Skeletal muscle satellite cell (primary cell): ENCODE results near the gene TMEM272.

Source experiments
- H3K27me3 ChIP-seq: 2 replicates; pipeline ENCODE4 v1.7.0; 2013; ENCODE audit warnings: low read length; ENCODE audit not compliant: control insufficient read depth, insufficient read depth
- H3K36me3 ChIP-seq: 2 replicates; pipeline ENCODE4 v1.7.0; 2013; ENCODE audit warnings: mild to moderate bottlenecking, control low read depth, low read length; ENCODE audit not compliant: insufficient read depth
- H3K4me1 ChIP-seq: 2 replicates; pipeline ENCODE4 v1.7.0; 2013; ENCODE audit warnings: low read length; ENCODE audit not compliant: control insufficient read depth, insufficient read depth
- H3K4me2 ChIP-seq: 2 replicates; pipeline ENCODE4 v1.7.0; 2013; ENCODE audit warnings: mild to moderate bottlenecking, low read length
- H3K4me3 ChIP-seq: 2 replicates; pipeline ENCODE4 v1.7.0; 2013; ENCODE audit warnings: low read length
- H3K9ac ChIP-seq: 2 replicates; pipeline ENCODE4 v1.7.0; 2013; ENCODE audit warnings: mild to moderate bottlenecking, low read depth, low read length, moderate library complexity
- H3K9me3 ChIP-seq: replicated peaks from 2 replicates; pipeline ENCODE4 v1.7.0; 2013; ENCODE audit warnings: mild to moderate bottlenecking, control low read depth, low read length

The TMEM272 gene

GRCh38 chr13:51823863-51824262 is 21.1 kb downstream of the TMEM272 start:
- H3K4me2 ChIP-seq: no peak overlapping the region
- H3K36me3 ChIP-seq: no peaks in the 10 kb centered on the region
- no peak overlapping the region for H3K9ac ChIP-seq
- H3K4me3 ChIP-seq: no peak overlapping the region
- no peaks in the 10 kb centered on the region for H3K9me3 ChIP-seq
- peaks cover 70% of the 10 kb centered on the region for H3K27me3 ChIP-seq
- no peaks in the 10 kb centered on the region for H3K4me1 ChIP-seq

GRCh38 chr13:51823359-51823758 is 21.6 kb downstream of the TMEM272 start:
- Histone ChIP-seq H3K27me3 (peaks cover 69% of the 10 kb centered on the region), H3K9me3 (no peaks in the 10 kb centered on the region), H3K9ac (no peak overlapping the region), H3K4me2 (no peak overlapping the region), H3K4me1 (no peaks in the 10 kb centered on the region), H3K4me3 (no peak overlapping the region), H3K36me3 (no peaks in the 10 kb centered on the region)

- Histone ChIP-seq H3K27me3 (peaks cover 66% of the 10 kb centered on the region), H3K9me3 (no peaks in the 10 kb centered on the region), H3K36me3 (no peaks in the 10 kb centered on the region), H3K4me2 (no peak overlapping the region), H3K4me3 (no peak overlapping the region), H3K9ac (no peak overlapping the region), H3K4me1 (no peaks in the 10 kb centered on the region)
Measured at GRCh38 chr13:51822106-51822815, 22.7 kb downstream of the TMEM272 start.

DNA sequence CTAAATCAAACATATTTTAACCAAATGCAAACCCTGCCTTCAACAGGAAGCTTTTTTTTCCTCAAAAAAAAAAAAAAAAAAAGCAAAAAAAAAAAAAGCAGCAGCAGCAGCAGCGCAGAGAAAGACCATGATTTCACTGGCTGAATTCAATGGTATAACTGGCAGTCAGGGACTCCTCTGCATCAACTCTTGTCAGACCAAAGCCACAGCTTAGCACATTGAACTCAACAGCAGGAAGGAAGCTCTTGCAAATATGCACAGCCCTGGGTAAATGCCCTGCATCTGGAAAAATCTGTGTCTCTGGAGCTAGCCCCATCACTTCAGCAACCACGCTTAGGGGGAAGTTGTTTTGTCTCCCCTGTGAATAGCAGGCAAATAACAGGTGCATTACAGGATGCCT is 23.4 kb downstream of the TMEM272 start:
- Histone ChIP-seq H3K4me2 (no peak overlapping the region), H3K27me3 (peaks cover 63% of the 10 kb centered on the region), H3K36me3 (no peaks in the 10 kb centered on the region), H3K4me1 (no peaks in the 10 kb centered on the region), H3K9me3 (no peaks in the 10 kb centered on the region), H3K4me3 (no peak overlapping the region), H3K9ac (no peak overlapping the region)

GRCh38 chr13:51820016-51820597 is 24.9 kb downstream of the TMEM272 start:
- H3K4me1 ChIP-seq: no peaks in the 10 kb centered on the region
- no peaks in the 10 kb centered on the region for H3K9me3 ChIP-seq
- peaks cover 68% of the 10 kb centered on the region for H3K27me3 ChIP-seq
- H3K36me3 ChIP-seq: no peaks in the 10 kb centered on the region
- no peak overlapping the region for H3K4me2 ChIP-seq
- H3K4me3 ChIP-seq: no peak overlapping the region
- no peak overlapping the region for H3K9ac ChIP-seq

DNA sequence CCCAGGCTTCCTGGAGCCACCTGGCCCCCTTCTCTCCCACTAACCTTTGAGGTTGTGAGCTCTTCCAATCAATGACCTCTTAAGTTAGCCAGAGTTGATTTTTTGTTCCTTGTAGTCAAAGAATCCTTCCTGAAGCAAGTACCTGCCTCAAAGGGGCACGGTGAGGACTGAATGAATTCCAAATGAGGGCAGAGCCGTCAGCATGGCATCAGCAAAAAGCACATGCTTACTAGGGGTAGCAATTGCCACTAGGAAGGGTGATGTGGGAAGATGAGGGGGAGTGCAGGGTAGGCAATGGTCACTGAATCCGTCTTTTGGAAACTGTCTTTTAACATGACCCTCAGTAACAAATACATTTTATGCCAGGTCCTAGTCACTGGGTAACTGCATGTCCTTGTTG is 25.4 kb downstream of the TMEM272 start:
- Histone ChIP-seq H3K4me3 (no peak overlapping the region), H3K27me3 (peaks cover 68% of the 10 kb centered on the region), H3K36me3 (no peaks in the 10 kb centered on the region), H3K4me1 (peaks cover 4% of the 10 kb centered on the region), H3K4me2 (no peak overlapping the region), H3K9ac (no peak overlapping the region), H3K9me3 (no peaks in the 10 kb centered on the region)

GRCh38 chr13:51818781-51819511 is 26.0 kb downstream of the TMEM272 start:
- H3K27me3 ChIP-seq: peaks cover 68% of the 10 kb centered on the region
- H3K9me3 ChIP-seq: no peaks in the 10 kb centered on the region
- no peaks in the 10 kb centered on the region for H3K36me3 ChIP-seq
- no peak overlapping the region for H3K4me3 ChIP-seq
- H3K4me2 ChIP-seq: no peak overlapping the region
- peaks cover 4% of the 10 kb centered on the region for H3K4me1 ChIP-seq
- H3K9ac ChIP-seq: no peak overlapping the region

- Histone ChIP-seq H3K4me1 (peaks cover 4% of the 10 kb centered on the region), H3K27me3 (peaks cover 68% of the 10 kb centered on the region), H3K36me3 (no peaks in the 10 kb centered on the region), H3K4me2 (no peak overlapping the region), H3K9ac (no peak overlapping the region), H3K9me3 (no peaks in the 10 kb centered on the region), H3K4me3 (no peak overlapping the region)
Measured at GRCh38 chr13:51818276-51818675, 26.7 kb downstream of the TMEM272 start.

DNA sequence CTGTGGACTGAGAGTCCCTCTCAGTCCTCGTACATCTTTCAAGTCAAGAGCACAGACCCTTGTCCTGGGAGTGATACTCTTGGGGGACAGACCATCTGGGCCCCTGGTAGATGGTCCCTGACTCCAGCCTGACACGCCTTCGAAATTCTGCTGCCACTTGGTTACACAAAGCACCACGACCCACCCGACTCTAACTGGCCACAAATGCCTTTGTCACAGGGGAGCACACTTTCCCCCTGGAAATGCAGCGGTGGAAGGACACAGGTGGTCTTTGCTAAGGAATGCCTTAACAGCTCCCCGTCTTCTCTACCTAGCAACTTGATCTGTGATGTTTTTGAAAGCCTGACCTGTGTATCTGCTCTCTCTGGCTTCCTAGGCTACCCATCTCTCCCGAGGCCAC is 27.3 kb downstream of the TMEM272 start:
- Histone ChIP-seq H3K36me3 (no peaks in the 10 kb centered on the region), H3K9ac (no peak overlapping the region), H3K4me3 (no peak overlapping the region), H3K4me1 (peaks cover 4% of the 10 kb centered on the region), H3K27me3 (peaks cover 67% of the 10 kb centered on the region), H3K4me2 (no peak overlapping the region), H3K9me3 (no peaks in the 10 kb centered on the region)

DNA sequence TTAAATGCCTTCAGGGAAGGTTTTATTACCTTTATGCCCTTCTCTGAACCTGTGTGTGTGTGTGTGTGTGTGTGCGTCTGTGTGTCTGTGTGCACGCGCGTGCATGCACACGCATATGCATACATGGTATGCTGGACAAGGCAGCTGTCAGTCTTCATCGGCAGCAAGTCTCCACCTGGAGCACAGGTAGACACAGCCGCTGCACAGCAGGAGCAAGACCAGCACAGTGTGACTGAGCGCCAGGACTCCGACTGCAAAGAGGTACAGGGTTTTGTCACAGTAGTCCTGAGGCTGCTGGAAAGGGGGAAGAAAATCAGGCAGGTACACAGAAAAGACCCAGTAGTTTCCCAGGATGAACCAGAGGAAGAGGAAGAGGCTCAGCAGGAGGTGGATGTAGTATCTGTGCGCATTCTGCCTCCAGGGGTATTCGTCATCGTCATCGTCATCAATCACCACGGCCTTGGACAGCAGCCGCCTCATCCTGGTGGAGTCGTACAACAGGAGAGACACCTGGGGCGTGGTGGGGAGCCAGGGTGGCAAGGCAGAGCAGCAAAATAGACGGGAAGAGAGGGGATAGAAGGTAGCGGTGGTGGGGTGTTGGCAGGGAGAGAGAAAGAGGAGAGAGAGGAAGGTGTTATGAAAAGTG is 28.2 kb downstream of the TMEM272 start:
- H3K4me2 ChIP-seq: no peak overlapping the region
- H3K27me3 ChIP-seq: peaks cover 57% of the 10 kb centered on the region
- H3K9me3 ChIP-seq: no peaks in the 10 kb centered on the region
- no peak overlapping the region for H3K9ac ChIP-seq
- no peaks in the 10 kb centered on the region for H3K36me3 ChIP-seq
- H3K4me1 ChIP-seq: peaks cover 4% of the 10 kb centered on the region
- no peak overlapping the region for H3K4me3 ChIP-seq

DNA sequence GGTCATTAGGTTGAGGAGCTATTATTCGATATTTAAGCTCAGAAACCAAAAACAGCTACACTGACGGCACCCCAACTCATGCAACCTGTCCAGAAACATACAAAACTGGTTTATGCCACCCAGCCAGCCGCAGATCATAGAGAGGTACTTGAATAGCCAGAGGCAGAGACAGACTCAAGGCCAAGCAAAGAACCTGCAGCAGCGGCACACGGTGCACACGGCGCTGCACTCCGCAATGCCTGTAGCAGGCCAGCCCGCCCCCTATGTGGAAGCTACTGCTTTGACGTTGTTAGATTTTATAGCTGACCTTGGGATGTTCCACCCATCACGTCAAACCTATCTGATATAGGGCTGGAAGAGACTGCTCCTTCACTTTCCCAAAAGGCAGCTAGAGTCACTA is 29.1 kb downstream of the TMEM272 start:
- no peak overlapping the region for H3K4me2 ChIP-seq
- H3K36me3 ChIP-seq: no peaks in the 10 kb centered on the region
- peaks cover 4% of the 10 kb centered on the region for H3K4me1 ChIP-seq
- H3K4me3 ChIP-seq: no peak overlapping the region
- H3K9ac ChIP-seq: no peak overlapping the region
- no peaks in the 10 kb centered on the region for H3K9me3 ChIP-seq
- peaks cover 50% of the 10 kb centered on the region for H3K27me3 ChIP-seq
